ENCODE results near the gene TNIP2.

Gene TNIP2

DNA sequence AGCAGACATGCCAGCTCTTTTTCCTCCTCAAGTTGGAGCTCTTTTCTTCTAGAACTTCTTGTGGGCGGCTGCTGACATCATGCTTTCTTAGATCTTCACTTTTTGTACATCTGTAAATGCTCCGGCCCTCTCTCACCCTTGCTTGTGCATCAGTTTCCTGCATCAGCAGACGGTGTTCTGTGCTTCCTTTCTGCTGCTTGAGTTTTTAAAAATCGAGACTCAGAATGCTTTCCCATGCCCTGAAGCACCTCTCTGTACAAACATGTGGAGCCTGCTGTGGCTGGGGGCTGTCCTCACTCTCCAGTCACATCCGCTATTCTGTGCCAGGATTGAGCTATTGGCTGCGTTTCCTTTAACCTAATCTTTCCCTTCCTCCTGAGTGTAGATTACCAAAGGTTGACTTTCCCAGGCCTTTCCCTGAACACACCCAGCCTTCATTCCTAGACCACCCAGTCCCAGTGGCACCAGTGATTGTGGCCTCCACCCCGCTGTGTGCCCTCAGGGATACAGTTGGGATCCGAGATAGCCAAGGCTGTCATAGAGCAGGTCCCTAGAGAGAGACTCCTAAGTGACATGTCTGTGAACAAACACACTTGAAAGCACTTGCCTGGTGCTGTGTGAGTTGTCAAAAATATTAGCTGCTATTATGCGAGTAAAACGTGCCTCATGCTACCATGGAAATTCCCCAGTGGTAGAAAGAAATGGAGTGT is 41.9 kb downstream of the TNIP2 start:
- no peak for DNase-seq

DNA sequence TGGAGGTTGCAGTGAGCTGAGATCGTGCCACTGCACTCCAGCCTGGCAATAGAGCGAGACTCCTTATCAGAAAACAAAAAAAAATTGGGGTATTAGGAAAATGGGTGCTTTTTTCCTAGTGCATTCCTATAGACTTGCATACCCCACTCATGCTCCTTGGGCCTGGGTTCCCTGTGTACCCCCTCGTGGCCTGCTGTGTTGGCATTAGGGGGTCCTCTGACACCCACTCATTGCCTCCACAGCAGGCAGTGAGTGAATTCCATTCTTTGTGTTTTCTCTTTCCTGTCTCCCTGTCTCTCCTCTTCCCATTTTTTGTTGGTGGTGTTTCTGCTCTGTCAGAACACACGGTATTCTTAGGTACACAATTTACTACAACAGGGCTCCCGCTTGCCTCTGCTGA is 42.8 kb downstream of the TNIP2 start:
- no peak for DNase-seq

DNA sequence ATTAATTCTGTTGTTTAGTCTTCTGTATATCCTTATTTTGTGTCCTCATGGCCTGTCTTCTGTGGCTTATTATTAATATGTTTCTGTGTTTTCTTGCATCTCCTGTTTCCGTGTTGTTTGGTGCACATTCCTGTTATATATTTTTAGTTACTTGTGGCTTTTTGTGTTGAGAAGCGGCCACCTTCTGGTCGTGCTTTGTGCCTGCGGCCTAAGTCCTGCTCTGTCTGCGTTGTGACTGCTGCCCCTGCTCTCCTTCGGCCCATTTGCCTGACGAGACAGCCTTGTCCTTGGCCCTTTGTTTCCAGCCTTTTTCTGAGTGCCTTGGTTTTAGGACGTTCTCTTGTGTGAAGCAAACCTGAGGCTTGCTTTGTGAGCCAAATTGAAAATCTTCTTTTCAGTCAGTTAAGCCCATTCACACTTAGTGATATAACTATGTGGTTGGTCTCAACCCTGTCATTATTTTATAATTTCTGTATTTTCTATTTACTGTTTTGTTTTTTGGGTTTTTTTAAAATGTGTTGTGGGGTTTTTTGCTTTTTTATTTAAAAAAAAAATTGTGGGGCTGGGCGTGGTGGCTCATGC is 43.8 kb downstream of the TNIP2 start:
- DNase-seq: no peak

DNA sequence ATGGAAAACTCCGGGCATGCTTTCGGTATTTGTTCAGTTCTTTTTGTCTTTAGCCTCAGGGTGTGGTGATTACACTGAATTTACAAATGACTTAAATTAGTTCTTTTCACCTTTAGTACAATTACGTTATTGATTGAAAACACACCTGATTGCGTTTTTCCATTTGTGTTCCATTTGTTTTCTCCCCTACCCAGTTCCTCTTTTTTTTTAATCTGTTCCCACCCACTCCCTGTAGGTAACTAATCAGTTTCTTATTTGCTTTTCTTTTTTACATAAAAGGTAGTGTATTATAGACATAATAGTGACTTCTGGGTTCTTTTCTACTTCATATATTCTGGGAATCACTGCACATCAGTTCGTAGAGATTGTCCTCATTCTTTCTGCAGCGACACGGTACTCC is 53.4 kb downstream of the TNIP2 start:
- no peak for DNase-seq

DNA sequence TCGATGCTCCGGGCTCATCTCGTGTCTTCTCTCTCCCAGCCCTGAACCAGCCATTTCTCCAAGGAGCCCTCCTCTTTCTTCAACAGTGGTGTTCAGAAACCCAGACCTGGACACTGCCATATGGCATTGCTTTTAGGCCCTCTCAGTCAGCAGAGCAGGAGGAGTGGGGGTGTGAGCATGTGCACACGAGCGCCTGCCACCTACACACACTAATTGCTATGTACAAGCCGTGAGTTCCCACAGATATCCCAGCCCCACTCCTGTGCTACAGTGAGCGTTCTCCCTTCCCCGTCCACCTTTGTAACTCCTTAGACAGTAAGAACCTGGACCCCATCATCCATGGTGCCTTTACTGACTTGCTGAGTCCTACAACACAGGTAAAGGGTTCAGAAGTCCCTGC is 53.8 kb downstream of the TNIP2 start:
- DNase-seq: no peak

DNA sequence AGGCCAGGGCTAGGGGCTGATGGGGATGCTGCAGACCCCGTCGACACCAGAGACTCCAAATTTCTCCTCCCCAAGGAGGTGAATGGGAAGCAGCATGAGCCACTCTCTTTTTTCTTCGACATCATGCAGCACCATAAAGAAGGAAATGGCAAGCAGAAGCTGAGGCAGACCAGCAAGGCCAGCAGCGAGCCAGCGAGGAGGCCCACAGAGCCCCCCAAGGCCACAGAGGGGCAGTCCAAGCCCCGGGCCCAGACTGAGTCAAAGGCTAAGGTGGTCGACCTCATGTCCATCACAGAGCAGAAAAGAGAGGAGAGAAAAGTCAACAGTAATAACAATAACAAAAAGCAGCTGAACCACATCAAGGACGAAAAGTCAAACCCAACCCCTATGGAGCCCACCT is 56.1 kb downstream of the TNIP2 start:
- no peak for DNase-seq

DNA sequence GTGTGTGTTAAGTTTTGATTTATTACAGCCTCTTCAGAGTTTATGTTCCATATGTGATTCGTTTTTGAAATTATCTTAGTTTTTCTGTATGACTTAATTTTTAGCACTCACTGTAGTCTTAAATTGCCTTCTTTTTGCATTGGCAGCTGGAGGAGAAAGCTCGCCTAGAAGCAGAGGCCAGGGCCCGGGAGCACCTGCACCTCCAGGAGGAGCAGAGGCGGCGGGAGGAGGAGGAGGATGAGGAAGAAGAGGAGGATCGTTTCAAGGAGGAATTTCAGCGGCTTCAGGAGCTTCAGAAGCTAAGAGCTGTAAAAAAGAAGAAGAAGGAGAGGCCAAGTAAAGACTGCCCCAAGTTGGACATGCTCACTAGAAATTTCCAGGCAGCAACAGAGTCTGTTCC is 56.6 kb downstream of the TNIP2 start:
- DNase-seq: no peak

DNA sequence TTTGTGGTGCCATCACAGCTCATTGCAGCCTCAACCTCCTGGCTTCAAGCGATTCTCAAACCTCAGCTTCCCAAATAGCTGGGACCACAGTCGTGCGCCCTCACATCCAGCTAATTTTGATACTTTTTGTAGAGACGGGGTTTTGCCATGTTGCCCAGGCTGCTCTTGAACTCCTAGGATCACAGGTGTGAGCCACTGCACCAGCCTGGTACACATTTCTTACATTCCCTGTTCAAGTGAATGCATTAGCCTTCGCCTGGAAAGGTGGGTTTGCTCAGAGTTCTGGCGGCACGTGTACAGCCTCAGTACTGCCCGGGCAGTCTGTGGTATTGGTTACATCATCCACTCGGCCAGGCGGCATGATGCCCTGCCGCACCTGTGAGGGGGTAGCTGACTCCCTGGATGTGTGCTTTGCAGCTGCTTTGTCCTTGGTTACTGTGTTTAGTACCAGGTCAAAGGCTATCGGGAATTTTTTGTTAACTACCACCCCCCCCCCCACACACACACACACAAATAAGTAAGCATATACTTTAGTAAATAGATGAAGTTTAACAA is 57.1 kb downstream of the TNIP2 start:
- no peak for DNase-seq

DNA sequence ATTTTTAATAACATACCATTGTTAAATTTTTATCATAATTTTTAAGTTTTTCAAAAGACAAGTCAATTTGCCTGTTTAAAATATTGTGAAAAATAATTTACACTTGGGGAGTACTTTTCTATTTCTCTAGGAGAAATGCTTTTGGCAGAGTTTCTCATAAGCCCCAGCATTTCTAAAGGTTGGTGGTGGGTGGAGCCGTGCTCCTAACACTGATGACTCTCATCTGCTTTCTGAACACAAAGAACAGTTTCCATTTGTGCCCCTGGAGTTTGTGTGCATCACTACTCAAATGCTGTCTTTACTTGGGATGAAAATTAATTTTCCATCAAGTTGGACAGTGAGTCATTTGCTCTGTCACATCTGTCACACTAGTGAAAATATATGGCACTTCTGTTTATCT is 57.6 kb downstream of the TNIP2 start:
- DNase-seq: no peak

DNA sequence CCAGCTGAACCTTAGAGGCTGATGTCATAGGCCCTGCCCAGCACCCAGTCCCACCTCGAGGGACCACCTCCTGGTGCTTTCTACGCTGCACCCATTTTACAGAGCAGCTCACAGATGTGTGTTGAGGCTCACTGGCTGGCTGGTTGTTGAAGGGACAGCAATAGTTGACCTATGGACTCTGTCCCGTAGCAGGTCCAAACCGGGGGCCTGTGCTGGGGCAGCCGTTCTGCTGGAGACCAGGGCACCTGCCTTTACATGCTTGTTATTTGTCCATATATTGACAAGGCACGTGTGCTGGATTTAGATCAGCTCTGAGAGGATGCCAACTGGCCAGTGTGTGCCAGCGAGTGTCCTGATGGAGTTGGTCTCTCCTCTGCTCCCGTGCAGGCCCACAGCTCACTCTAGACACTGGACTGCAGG is 58.1 kb downstream of the TNIP2 start:
- no peak for DNase-seq

DNA sequence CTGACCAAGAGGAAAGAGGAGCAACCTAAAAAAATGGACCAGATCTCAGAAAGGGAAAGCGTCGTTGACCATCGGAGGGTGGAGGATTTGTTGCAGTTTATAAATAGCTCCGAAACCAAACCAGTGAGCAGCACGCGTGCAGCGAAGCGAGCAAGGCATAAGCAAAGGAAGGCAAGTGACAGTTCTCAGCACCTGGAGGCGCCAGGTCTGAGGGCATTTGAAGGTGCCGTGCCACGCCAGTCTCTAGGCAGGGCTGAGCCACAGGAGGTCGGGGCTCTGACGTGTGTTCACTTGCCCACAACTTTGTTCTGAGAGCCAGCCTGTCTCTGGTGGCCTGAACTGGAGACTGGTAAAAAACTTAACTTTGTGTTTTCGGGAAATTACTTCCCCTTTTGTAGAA is 59.7 kb downstream of the TNIP2 start:
- DNase-seq: no peak

DNA sequence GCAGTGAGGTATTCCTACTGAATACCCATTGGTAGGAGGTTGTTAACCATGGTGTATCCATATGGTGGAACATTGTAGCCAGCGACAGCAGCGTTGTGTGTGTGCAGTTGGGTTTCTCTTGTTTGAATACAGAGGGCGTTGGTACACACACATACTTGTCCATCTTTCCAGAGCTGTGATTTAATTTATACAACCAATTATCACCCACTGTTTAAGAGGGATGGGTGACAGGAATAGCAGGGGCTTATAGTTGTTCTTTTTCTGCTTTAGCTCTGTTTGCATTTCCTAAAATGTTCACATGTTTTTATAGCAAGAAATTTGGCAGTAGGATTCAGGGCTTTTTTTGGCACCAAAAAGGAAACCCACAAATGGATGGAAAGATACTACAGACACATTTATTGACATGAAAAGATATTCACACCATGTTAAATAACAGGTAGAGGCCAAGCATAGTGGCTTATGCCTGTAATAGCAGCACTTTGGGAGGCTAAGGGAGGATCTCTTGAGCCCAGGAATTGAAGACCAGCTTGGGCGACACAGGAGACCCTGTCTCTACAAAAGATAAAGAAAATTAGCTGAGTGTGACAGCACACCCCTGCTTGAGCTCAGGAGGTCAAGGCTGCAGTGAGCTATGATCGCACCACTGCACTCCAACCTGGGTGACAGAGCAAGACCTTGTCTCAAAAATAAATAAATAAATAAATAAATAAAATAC is 60.6 kb downstream of the TNIP2 start:
- DNase-seq: no peak

DNA sequence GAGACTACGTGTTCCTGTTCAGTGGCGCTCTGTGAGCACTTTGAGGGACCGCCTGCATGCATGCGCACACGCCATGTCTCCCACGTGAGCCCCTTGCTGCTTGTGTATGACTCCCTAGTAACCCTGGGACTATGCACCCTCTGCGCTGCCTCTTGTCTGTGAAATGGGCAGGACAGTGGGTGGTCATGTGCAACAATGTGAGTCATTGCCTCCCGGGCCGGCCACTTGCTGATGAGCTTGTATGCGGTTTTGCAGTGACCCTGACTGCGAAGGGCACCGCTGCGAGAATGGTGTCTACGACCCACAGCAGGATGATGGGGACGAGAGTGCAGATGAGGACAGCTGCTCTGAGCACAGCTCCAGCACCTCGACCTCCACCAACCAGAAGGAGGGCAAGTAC is 61.4 kb downstream of the TNIP2 start:
- no peak for DNase-seq

DNA sequence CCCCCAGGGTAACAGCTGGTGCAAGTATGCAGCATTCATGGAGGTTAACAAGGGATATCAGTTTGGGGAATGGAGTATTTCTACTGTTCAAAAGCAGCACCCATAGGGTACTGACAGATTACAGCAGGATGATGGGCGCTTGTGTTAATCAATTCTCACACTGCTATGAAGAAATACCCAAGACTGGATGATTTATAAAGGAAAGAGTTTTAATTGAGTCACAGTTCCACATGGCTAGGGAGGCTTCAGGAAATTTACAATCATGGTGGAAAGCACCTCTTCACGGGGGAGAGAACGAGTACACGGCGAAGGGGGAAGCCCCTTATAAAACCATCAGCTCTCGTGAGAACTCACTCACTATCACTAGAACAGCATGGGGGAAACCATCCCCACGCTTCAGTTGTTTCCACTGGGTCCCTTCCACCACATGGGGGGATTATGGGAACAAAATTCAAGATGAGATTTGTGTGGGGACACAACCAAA is 64.1 kb downstream of the TNIP2 start:
- no peak for DNase-seq
